ENCODE measurements around the gene HIVEP1. TPM values are rescaled to one million over a fixed set of nuclear protein-coding genes. Genes with fewer than 3 reads are reported as not detected.

The HIVEP1 gene
- total RNA-seq, 1 donor, result 20.3 TPM

GRCh38 chr6:12036766-12037165 lies 24.7 kb downstream of the HIVEP1 start:
- DNase-seq (ENCODE audit: low read depth), result no peak
- TF ChIP-seq CTCF (IDR thresholded peaks at IDR 0.05; ENCODE audit: insufficient read depth, low read depth, low read length), result no peak
- no peak overlapping the region for H3K4me3 ChIP-seq (ENCODE audit: low read depth, low read length)

GRCh38 chr6:12037798-12038197 lies 25.7 kb downstream of the HIVEP1 start:
- TF ChIP-seq CTCF (IDR thresholded peaks at IDR 0.05; ENCODE audit: insufficient read depth, low read depth, low read length), result no peak
- H3K4me3 ChIP-seq (ENCODE audit: low read depth, low read length), result no peak overlapping the region
- no peak for DNase-seq (ENCODE audit: low read depth)

GRCh38 chr6:12039540-12040459 lies 27.7 kb downstream of the HIVEP1 start:
- no peak overlapping the region for H3K4me3 ChIP-seq (ENCODE audit: low read depth, low read length)
- no peak for DNase-seq (ENCODE audit: low read depth)
- no peak for TF ChIP-seq CTCF (IDR thresholded peaks at IDR 0.05; ENCODE audit: insufficient read depth, low read depth, low read length)

- no peak for TF ChIP-seq CTCF (IDR thresholded peaks at IDR 0.05; ENCODE audit: insufficient read depth, low read depth, low read length)
- DNase-seq (ENCODE audit: low read depth), result no peak
- no peak overlapping the region for H3K4me3 ChIP-seq (ENCODE audit: low read depth, low read length)
Measured at GRCh38 chr6:12047304-12047703, 35.2 kb downstream of the HIVEP1 start.

- no peak overlapping the region for H3K4me3 ChIP-seq (ENCODE audit: low read depth, low read length)
- TF ChIP-seq CTCF (IDR thresholded peaks at IDR 0.05; ENCODE audit: insufficient read depth, low read depth, low read length), result no peak
- DNase-seq (ENCODE audit: low read depth), result no peak
Measured at GRCh38 chr6:12047792-12048432, 35.8 kb downstream of the HIVEP1 start.

GRCh38 chr6:12048609-12049008 lies 36.5 kb downstream of the HIVEP1 start:
- TF ChIP-seq CTCF (IDR thresholded peaks at IDR 0.05; ENCODE audit: insufficient read depth, low read depth, low read length), result no peak
- DNase-seq (ENCODE audit: low read depth), result no peak
- H3K4me3 ChIP-seq (ENCODE audit: low read depth, low read length), result no peak overlapping the region
